ENCODE measurements around the gene TMEM178A.
"Not testable (repeated sequence)": the region's sequence is repeated elsewhere in the genome, so short reads cannot be mapped to it uniquely, and the experiment has no call there.

The TMEM178A gene

GRCh38 chr2:39625193-39625926 is 40.4 kb upstream of the TMEM178A start:
- H3K27ac ChIP-seq, result no peak overlapping the region
- no peak for TF ChIP-seq CTCF (conservative IDR thresholded peaks at IDR 0.05)

GRCh38 chr2:39625927-39626270 is 39.8 kb upstream of the TMEM178A start:
- no peak for TF ChIP-seq CTCF (conservative IDR thresholded peaks at IDR 0.05)
- no peak overlapping the region for H3K27ac ChIP-seq

GRCh38 chr2:39628346-39628745 is 37.4 kb upstream of the TMEM178A start:
- H3K27ac ChIP-seq, result not testable (repeated sequence)

GRCh38 chr2:39629646-39630045 is 36.1 kb upstream of the TMEM178A start:
- H3K27ac ChIP-seq, result no peak overlapping the region
- no peak for TF ChIP-seq CTCF (conservative IDR thresholded peaks at IDR 0.05)

- TF ChIP-seq CTCF (conservative IDR thresholded peaks at IDR 0.05), result no peak
- no peak overlapping the region for H3K27ac ChIP-seq
Measured at GRCh38 chr2:39631256-39631655, 34.5 kb upstream of the TMEM178A start.

GRCh38 chr2:39631718-39632117 is 34.0 kb upstream of the TMEM178A start:
- TF ChIP-seq CTCF (conservative IDR thresholded peaks at IDR 0.05), result no peak
- H3K27ac ChIP-seq, result no peak overlapping the region

GRCh38 chr2:39632876-39633275 is 32.8 kb upstream of the TMEM178A start:
- TF ChIP-seq CTCF (conservative IDR thresholded peaks at IDR 0.05), result no peak
- H3K27ac ChIP-seq, result no peak overlapping the region

GRCh38 chr2:39636306-39636705 is 29.4 kb upstream of the TMEM178A start:
- TF ChIP-seq CTCF (conservative IDR thresholded peaks at IDR 0.05), result no peak
- no peak overlapping the region for H3K27ac ChIP-seq
